Thoracic aorta (tissue), 2 donors: ENCODE data around the gene CUX1. TPM values are rescaled to one million over a fixed set of nuclear protein-coding genes. Genes with fewer than 3 reads are reported as not detected.

Experiments used
- ATAC-seq: fragments of 150-250 bp; one replicate; pipeline ENCODE4 v1.8.0; 2017; ENCODE audit warnings: low read depth; ENCODE audit not compliant: insufficient number of reproducible peaks, low FRiP score
- DNase-seq: peaks from one replicate; pipeline ENCODE4 v3.0.0-alpha.2; 2020; ENCODE audit warnings: low spot score
- H3K27ac ChIP-seq, 2 donors: fragments of 200-600 bp; sonication (generic); 1 replicate in 1 of 2; 2 replicates in 1 of 2; pipeline ENCODE4 v1.5.1; 2016; ENCODE audit warnings: mild to moderate bottlenecking in 2 of 2, moderate library complexity in 2 of 2
- H3K27me3 ChIP-seq: fragments of 200-600 bp; sonication (generic); replicated peaks from 2 replicates; pipeline ENCODE4 v1.6.0; 2016; ENCODE audit warnings: mild to moderate bottlenecking; ENCODE audit not compliant: insufficient read depth
- H3K36me3 ChIP-seq: fragments of 200-600 bp; sonication (generic); one replicate; pipeline ENCODE4 v1.5.1; 2016
- H3K4me1 ChIP-seq, 2 donors: fragments of 200-600 bp; sonication (generic); 1 replicate in 1 of 2; 2 replicates in 1 of 2; pipeline versions ENCODE4 v1.5.1 to v1.6.0; 2016; ENCODE audit warnings: low read depth in 2 of 2, mild to moderate bottlenecking in 1 of 2; ENCODE audit not compliant: control insufficient read depth in 1 of 2
- H3K4me3 ChIP-seq: fragments of 200-600 bp; sonication (generic); 2 replicates; pipeline ENCODE4 v1.5.1; 2016; ENCODE audit warnings: mild to moderate bottlenecking
- H3K9me3 ChIP-seq: fragments of 200-600 bp; sonication (generic); 2 replicates; pipeline ENCODE4 v1.5.1; 2016
- CTCF ChIP-seq: fragments of 200-600 bp; sonication (generic); IDR thresholded peaks from one replicate; pipeline ENCODE4 v1.5.1; 2019; ENCODE audit warnings: antibody characterized with exemption
- total RNA-seq, 2 donors: library from RNA; depleted of rRNA; stranded (reverse); fragments of >200 nt; gene quantifications; one replicate each; pipeline versions ENCODE4 v1.1.0 to v1.2.3, GENCODE V29; 2016

CUX1 gene
- total RNA-seq, 2 donors from 2014 or later = 85.0 to 179 TPM

GRCh38 chr7:101814081-101814990, 3.1 kb upstream of the CUX1 start:
- Histone ChIP-seq H3K9me3 (no peaks in the 10 kb centered on the region), H3K4me1 (peaks cover 13 to 16% of the 10 kb centered on the region in 2 donors), H3K36me3 (no peaks in the 10 kb centered on the region), H3K4me3 (peak overlapping the region; percentile 79), H3K27ac (peak overlapping the region; percentile 48 to 58), H3K27me3 (no peaks in the 10 kb centered on the region)
- TF ChIP-seq CTCF = peak; percentile 51
- no peak for ATAC-seq
- no peak for DNase-seq

GRCh38 chr7:101814991-101815825, 2.2 kb upstream of the CUX1 start:
- Histone ChIP-seq H3K4me1 (peaks cover 13 to 25% of the 10 kb centered on the region in 2 donors), H3K4me3 (peak overlapping the region; percentile 79), H3K27me3 (no peaks in the 10 kb centered on the region), H3K36me3 (no peaks in the 10 kb centered on the region), H3K27ac (peak overlapping the region; percentile 21 to 48), H3K9me3 (no peaks in the 10 kb centered on the region)
- ATAC-seq = peak; percentile 10
- no peak for DNase-seq
- TF ChIP-seq CTCF = peak; percentile 19

- Histone ChIP-seq H3K9me3 (no peaks in the 10 kb centered on the region), H3K4me1 (peaks cover 13 to 32% of the 10 kb centered on the region in 2 donors), H3K27ac (peak overlapping the region; percentile 50 to 63), H3K36me3 (no peaks in the 10 kb centered on the region), H3K27me3 (no peaks in the 10 kb centered on the region), H3K4me3 (peak overlapping the region; percentile 79)
- no peak for DNase-seq
- no peak for TF ChIP-seq CTCF
- peak; percentile 55 for ATAC-seq
Observed at GRCh38 chr7:101815826-101816594, 1.4 kb upstream of the CUX1 start.

- Histone ChIP-seq H3K9me3 (no peaks in the 10 kb centered on the region), H3K27me3 (no peaks in the 10 kb centered on the region), H3K4me3 (peak overlapping the region; percentile 89), H3K4me1 (peaks cover 13 to 32% of the 10 kb centered on the region in 2 donors), H3K27ac (peak overlapping the region; percentile 74 to 87), H3K36me3 (no peaks in the 10 kb centered on the region)
- DNase-seq (no peak), ATAC-seq (no peak)
- TF ChIP-seq CTCF = no peak
Observed at GRCh38 chr7:101816595-101817470, 593 bp upstream of the CUX1 start.
